Measurements from ENCODE around the gene CRELD1.

DNA sequence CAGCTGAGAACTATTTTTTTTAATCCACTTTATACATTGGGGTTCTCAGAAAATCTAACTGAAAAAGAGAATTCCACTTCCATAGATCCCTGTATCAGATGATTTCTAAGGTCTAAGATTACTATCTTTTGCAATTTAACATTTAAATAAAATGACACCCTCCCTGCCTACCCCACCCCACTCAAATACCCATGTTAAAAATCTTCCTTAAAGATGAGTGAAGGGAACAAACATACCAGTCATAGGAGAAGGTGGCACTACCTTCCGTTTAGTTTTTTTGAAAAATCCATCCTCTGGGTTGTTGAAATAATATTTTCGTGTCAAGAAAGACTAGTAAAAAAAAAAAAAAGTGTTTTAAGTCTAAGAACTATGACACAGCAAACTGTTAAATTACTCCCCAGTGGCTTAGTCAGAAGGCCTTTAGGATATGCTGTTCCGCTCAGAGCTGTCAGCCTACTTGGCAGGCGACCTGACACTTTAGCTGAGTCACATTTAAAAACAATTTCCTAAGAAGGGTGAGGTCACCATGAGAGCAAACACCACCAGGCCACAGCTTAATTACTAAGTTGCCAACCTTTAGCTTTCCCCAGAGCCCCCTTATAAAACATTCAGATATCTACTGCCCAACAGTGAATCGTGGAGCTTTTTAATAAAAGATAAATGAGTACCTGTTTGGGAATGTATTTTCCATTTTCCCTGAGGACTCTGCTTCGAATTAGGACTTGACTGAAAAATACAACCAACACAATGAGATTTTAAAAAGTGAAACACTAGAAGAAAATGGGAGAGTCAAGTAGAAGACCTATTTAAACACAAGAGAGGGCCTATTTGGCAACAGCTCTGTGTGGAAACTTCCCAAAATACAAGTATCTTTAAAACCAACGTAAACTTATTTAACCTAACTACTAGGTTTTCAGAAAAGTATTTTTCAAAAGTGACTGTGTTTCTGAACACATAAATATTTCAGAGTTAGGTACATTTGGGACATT is 43.4 kb downstream of the CRELD1 start:
- no peak for TF ChIP-seq CTCF (IDR thresholded peaks at IDR 0.05; ENCODE audit: low read length)
- TF ChIP-seq EZH2 (optimal IDR thresholded peaks at IDR 0.05; ENCODE audit: low read depth, low read length): no peak
- no peak for TF ChIP-seq EZH2phosphoT487 (IDR thresholded peaks at IDR 0.05; ENCODE audit: low read length)

All from MM.1S (cell line).